ENCODE measurements around the gene ZFAND3. TPM values are rescaled to one million over a fixed set of nuclear protein-coding genes. Genes with fewer than 3 reads are reported as not detected.

Gene ZFAND3
- total RNA-seq, 2 donors from 2014 or later = 26.1 to 32.0 TPM

- Mint-ChIP-seq H3K4me3 (peak overlapping the region; percentile 46), H3K27ac (peak overlapping the region; percentile 58), H3K36me3 (ENCODE audit: low read depth) (peaks cover 10% of the 10 kb centered on the region), H3K9me3 (no peaks in the 10 kb centered on the region), H3K4me1 (peaks cover 29% of the 10 kb centered on the region), H3K27me3 (no peaks in the 10 kb centered on the region)
- peak; percentile 87 for ATAC-seq (replicated peaks)
These were observed 38.8 kb downstream of the ZFAND3 start for GRCh38 chr6:37858363-37858762.

DNA sequence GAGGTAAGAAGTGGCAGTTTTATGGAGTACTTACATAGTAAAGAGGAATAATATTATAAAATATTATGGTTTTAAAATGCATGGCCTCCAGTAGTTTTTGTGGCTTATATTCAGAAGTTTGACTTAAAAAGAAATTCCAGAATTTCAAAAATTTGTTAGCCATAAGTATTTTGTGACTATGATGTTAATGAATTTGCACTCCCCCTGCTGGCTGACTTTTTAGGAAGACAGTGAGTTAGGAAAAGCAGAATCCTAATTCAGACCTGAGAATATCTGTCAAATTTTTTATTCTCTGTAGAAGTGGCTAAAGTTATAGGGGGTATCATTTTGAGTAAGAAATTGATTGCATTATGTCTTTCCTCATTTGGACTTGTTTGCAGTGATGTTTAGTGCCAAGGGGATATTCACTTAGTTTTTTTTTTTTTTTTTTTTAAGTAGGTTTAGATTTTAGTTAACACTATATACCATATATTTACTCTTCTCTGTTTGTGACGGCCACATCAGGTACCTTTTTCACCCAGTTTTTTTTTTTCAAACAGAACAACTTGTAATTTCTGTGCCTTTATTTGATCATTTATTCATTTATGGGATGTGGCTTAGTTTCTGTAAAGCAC is 40.8 kb downstream of the ZFAND3 start:
- Mint-ChIP-seq H3K27me3 (no peaks in the 10 kb centered on the region), H3K4me1 (peaks cover 30% of the 10 kb centered on the region), H3K36me3 (ENCODE audit: low read depth) (peaks cover 13% of the 10 kb centered on the region), H3K4me3 (no peak overlapping the region), H3K9me3 (no peaks in the 10 kb centered on the region), H3K27ac (peak overlapping the region; percentile 5)
- no peak for ATAC-seq (replicated peaks)

GRCh38 chr6:37861452-37861851 is 41.9 kb downstream of the ZFAND3 start:
- H3K9me3 Mint-ChIP-seq = no peaks in the 10 kb centered on the region
- no peak overlapping the region for H3K4me3 Mint-ChIP-seq
- H3K36me3 Mint-ChIP-seq (ENCODE audit: low read depth) = peaks cover 13% of the 10 kb centered on the region
- no peaks in the 10 kb centered on the region for H3K27me3 Mint-ChIP-seq
- peaks cover 31% of the 10 kb centered on the region for H3K4me1 Mint-ChIP-seq
- H3K27ac Mint-ChIP-seq = peak overlapping the region; percentile 5
- ATAC-seq (replicated peaks) = no peak

DNA sequence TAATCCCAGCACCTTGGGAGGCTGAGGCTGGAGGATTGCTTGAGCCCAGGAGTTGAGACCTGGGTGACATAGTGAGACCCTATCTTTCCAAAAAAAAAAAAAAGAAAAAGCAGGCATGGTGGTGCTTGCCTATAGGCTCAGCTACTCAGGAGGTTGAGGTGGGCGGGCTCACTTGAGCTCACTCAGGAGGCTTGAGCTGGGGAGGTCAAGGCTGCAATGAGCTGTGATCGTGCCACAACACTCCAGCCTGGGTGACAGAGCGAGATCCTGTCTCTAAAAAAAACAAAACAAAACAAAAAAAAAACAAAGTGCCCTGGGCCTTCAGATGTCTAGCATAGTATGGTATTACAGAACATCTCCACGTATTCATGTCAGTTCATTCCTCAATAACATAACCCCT is 42.9 kb downstream of the ZFAND3 start:
- peaks cover 37% of the 10 kb centered on the region for H3K4me1 Mint-ChIP-seq
- H3K27me3 Mint-ChIP-seq = no peaks in the 10 kb centered on the region
- ATAC-seq (replicated peaks) = no peak

DNA sequence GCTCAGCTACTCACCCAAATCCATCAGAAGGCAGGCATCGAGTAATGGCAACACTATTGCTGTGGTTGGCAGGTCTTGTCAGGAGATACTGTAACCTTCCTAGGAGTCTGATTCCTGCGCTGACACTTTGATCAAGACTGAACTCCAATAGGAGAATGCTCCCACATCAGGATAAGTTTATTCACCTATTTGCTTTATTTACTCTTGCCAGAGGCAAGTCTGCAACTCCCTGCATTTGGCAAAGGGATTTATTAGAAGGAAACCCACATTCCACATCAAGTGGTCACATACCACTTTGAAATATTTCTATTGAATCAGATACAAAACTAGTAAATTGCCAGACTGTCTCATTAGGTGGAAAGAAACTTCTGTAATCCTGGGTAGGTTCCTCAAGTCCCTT is 43.5 kb downstream of the ZFAND3 start:
- Mint-ChIP-seq H3K27me3 (no peaks in the 10 kb centered on the region), H3K9me3 (no peaks in the 10 kb centered on the region), H3K36me3 (ENCODE audit: low read depth) (peaks cover 13% of the 10 kb centered on the region), H3K27ac (no peak overlapping the region), H3K4me3 (no peak overlapping the region), H3K4me1 (peaks cover 33% of the 10 kb centered on the region)
- no peak for ATAC-seq (replicated peaks)

More for the DNA sequence above, 42.9 kb downstream of the ZFAND3 start:
- Mint-ChIP-seq H3K9me3 (no peaks in the 10 kb centered on the region), H3K4me3 (no peak overlapping the region), H3K27ac (no peak overlapping the region), H3K36me3 (ENCODE audit: low read depth) (peaks cover 13% of the 10 kb centered on the region)

GRCh38 chr6:37864250-37864649 is 44.7 kb downstream of the ZFAND3 start:
- Mint-ChIP-seq H3K4me1 (peaks cover 34% of the 10 kb centered on the region), H3K36me3 (ENCODE audit: low read depth) (peaks cover 21% of the 10 kb centered on the region), H3K4me3 (no peak overlapping the region), H3K27me3 (no peaks in the 10 kb centered on the region), H3K9me3 (no peaks in the 10 kb centered on the region), H3K27ac (no peak overlapping the region)
- no peak for ATAC-seq (replicated peaks)

- no peak overlapping the region for H3K4me3 Mint-ChIP-seq
- no peaks in the 10 kb centered on the region for H3K27me3 Mint-ChIP-seq
- H3K4me1 Mint-ChIP-seq = peaks cover 39% of the 10 kb centered on the region
- peaks cover 27% of the 10 kb centered on the region for H3K36me3 Mint-ChIP-seq (ENCODE audit: low read depth)
- H3K9me3 Mint-ChIP-seq = no peaks in the 10 kb centered on the region
- H3K27ac Mint-ChIP-seq = no peak overlapping the region
- no peak for ATAC-seq (replicated peaks)
These were observed 46.0 kb downstream of the ZFAND3 start for GRCh38 chr6:37865504-37865903.

DNA sequence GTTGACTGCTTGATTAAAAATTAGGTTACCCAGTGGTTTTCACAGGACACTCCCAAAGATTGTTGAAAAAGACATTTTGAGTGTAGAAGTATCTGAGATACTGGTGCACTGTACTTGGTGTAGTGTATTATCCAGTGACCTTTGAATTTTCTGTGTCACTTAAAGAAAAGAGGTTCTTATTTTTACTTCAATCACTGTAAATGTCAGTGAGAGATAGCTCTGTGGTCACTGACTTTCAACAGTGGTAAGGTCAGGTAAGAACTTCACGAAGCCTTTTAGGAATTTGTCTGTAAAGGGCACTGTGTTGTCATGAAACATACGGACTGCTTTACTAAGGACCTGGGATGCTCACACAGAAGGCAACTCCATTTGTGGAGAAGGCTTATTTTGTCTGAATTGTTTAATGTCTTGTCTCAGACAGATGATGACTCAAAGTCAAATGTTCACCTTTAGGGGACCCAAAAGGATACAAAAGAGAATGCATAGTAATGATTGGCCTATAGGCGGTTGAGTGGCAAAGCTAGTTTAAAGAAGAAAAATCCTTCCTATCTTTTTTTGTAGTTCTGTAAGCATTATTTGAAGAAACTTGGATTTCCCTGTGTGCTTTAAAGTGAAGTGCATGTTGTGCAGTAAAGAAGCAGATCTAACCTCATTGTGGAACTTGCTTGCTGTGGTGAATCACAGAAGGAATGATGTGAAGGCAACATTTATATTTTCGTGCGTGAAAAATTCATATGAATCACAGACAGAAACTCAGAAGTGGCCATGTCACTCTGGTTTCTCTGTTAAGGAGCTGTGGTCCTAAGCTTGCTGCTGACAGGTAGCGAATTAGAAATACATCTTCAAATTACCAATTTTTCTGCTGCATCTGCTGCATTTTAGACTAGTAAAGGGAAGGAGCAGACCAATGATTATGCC is 47.3 kb downstream of the ZFAND3 start:
- H3K36me3 Mint-ChIP-seq (ENCODE audit: low read depth) = peaks cover 35% of the 10 kb centered on the region
- ATAC-seq (replicated peaks) = peak; percentile 61
- no peaks in the 10 kb centered on the region for H3K27me3 Mint-ChIP-seq

GRCh38 chr6:37867756-37868446 is 48.4 kb downstream of the ZFAND3 start:
- H3K9me3 Mint-ChIP-seq = peaks cover 5% of the 10 kb centered on the region
- no peaks in the 10 kb centered on the region for H3K27me3 Mint-ChIP-seq
- peaks cover 37% of the 10 kb centered on the region for H3K36me3 Mint-ChIP-seq (ENCODE audit: low read depth)
- H3K27ac Mint-ChIP-seq = peak overlapping the region; percentile 92
- ATAC-seq (replicated peaks) = peak; percentile 53
- H3K4me3 Mint-ChIP-seq = peak overlapping the region; percentile 61
- H3K4me1 Mint-ChIP-seq = peaks cover 47% of the 10 kb centered on the region

More for the DNA sequence above, 47.3 kb downstream of the ZFAND3 start:
- H3K9me3 Mint-ChIP-seq = peaks cover 5% of the 10 kb centered on the region
- H3K4me1 Mint-ChIP-seq = peaks cover 38% of the 10 kb centered on the region
- peak overlapping the region; percentile 14 for H3K27ac Mint-ChIP-seq
- H3K4me3 Mint-ChIP-seq = peak overlapping the region; percentile 61

DNA sequence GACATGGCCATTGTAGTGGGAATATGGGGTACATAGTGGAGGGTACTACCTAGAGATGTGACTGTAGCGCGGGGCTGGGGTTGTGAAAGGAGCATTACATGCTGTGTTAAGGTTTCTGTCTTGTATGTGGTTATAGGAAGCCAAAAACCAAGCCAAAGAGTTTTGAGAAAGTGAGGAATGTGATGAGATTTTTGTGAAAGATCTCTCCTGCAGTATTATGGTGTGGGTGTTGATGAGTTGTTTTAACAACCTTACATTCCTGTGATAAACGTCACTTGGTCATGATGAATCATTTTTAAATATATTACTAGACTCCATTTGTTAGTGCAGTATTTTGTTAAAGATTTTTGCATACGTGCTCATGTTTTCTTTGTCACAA is 48.9 kb downstream of the ZFAND3 start:
- Mint-ChIP-seq H3K36me3 (ENCODE audit: low read depth) (peaks cover 35% of the 10 kb centered on the region), H3K4me3 (peak overlapping the region; percentile 61), H3K27me3 (no peaks in the 10 kb centered on the region), H3K9me3 (peaks cover 5% of the 10 kb centered on the region), H3K27ac (peak overlapping the region; percentile 92), H3K4me1 (peaks cover 47% of the 10 kb centered on the region)
- ATAC-seq (replicated peaks) = peak; percentile 74

- peaks cover 42% of the 10 kb centered on the region for H3K4me1 Mint-ChIP-seq
- H3K27ac Mint-ChIP-seq = no peak overlapping the region
- no peaks in the 10 kb centered on the region for H3K27me3 Mint-ChIP-seq
- H3K9me3 Mint-ChIP-seq = peaks cover 5% of the 10 kb centered on the region
- H3K4me3 Mint-ChIP-seq = peak overlapping the region; percentile 11
- peaks cover 42% of the 10 kb centered on the region for H3K36me3 Mint-ChIP-seq (ENCODE audit: low read depth)
- no peak for ATAC-seq (replicated peaks)
These were observed 52.3 kb downstream of the ZFAND3 start for GRCh38 chr6:37871616-37872372.

DNA sequence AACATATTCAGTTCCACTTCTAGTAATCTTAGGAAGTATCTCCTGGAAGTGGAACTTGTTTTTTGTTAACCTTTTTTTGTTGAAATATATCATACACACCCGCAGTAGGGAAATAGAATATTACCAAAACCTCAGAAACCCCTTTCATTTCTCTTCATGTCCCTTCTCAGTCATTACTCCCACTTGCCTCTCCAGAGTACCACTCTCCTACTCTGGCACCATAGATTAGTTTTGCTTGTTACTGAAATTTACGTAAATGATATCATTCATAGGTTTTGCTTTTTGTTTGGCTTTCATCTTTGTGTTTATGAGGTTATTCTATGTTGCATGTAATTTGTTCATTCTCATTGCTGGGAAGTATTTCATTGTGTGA is 52.8 kb downstream of the ZFAND3 start:
- Mint-ChIP-seq H3K27ac (no peak overlapping the region), H3K4me3 (peak overlapping the region; percentile 11), H3K36me3 (ENCODE audit: low read depth) (peaks cover 42% of the 10 kb centered on the region), H3K27me3 (no peaks in the 10 kb centered on the region), H3K9me3 (peaks cover 5% of the 10 kb centered on the region), H3K4me1 (peaks cover 43% of the 10 kb centered on the region)
- peak; percentile 33 for ATAC-seq (replicated peaks)

DNA sequence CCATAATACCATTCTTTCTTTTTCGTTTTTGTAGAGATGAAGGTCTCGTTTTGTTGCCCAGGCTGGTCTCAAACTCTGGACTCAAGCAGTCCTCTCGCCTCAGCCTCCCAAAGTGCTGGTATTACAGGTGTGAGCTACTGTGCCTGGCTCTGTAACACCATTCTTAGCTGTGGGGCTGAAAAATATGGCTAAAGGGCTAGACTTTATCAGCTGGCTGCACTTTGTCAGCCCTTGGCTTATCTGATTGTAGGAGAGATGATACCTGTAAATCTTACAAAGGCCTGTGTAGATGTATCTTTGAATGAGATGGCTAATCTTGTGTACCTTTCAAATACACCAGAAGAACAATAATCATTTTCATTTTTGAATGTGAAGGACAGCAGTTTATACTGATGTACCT is 55.2 kb downstream of the ZFAND3 start:
- H3K9me3 Mint-ChIP-seq = peaks cover 5% of the 10 kb centered on the region
- no peaks in the 10 kb centered on the region for H3K27me3 Mint-ChIP-seq
- peaks cover 40% of the 10 kb centered on the region for H3K4me1 Mint-ChIP-seq
- H3K27ac Mint-ChIP-seq = no peak overlapping the region
- H3K36me3 Mint-ChIP-seq (ENCODE audit: low read depth) = peaks cover 31% of the 10 kb centered on the region
- H3K4me3 Mint-ChIP-seq = no peak overlapping the region
- no peak for ATAC-seq (replicated peaks)

Data from activated T-helper 17 cell treated with anti-CD3 and anti-CD28 coated beads, Interleukin-2, amount 50 U/mL, for 72 hours (primary cell).